HUES48 (cell line): ENCODE measurements around the gene PLS1.
A peak's percentile ranks its signal among the peaks of the same experiment; 100 is the strongest.
"Not testable (repeated sequence)": the region's sequence is repeated elsewhere in the genome, so short reads cannot be mapped to it uniquely, and the experiment has no call there.

Experiments
- H3K27ac ChIP-seq: one replicate; pipeline ENCODE4 v1.7.0; 2013; ENCODE audit warnings: low read depth, low read length, inconsistent platforms
- H3K27me3 ChIP-seq: 2 replicates; pipeline ENCODE4 v1.6.1; 2013; ENCODE audit warnings: mild to moderate bottlenecking, low read length; ENCODE audit not compliant: control insufficient read depth, insufficient read depth
- H3K36me3 ChIP-seq: 2 replicates; pipeline ENCODE4 v1.6.1; 2013; ENCODE audit warnings: low read length; ENCODE audit not compliant: control insufficient read depth, insufficient read depth
- H3K4me1 ChIP-seq: 2 replicates; pipeline ENCODE4 v1.6.1; 2013; ENCODE audit warnings: mild to moderate bottlenecking, low read length; ENCODE audit not compliant: control insufficient read depth, insufficient read depth
- H3K4me3 ChIP-seq: 2 replicates; pipeline ENCODE4 v1.5.1; 2013; ENCODE audit warnings: mild to moderate bottlenecking, low read depth, low read length
- H3K9ac ChIP-seq: 2 replicates; pipeline ENCODE4 v1.6.1; 2013; ENCODE audit warnings: mild to moderate bottlenecking, low read depth, low read length, moderate library complexity
- H3K9me3 ChIP-seq: 2 replicates; pipeline ENCODE4 v1.6.1; 2013; ENCODE audit warnings: low read length; ENCODE audit not compliant: control insufficient read depth, insufficient read depth

PLS1 gene

DNA sequence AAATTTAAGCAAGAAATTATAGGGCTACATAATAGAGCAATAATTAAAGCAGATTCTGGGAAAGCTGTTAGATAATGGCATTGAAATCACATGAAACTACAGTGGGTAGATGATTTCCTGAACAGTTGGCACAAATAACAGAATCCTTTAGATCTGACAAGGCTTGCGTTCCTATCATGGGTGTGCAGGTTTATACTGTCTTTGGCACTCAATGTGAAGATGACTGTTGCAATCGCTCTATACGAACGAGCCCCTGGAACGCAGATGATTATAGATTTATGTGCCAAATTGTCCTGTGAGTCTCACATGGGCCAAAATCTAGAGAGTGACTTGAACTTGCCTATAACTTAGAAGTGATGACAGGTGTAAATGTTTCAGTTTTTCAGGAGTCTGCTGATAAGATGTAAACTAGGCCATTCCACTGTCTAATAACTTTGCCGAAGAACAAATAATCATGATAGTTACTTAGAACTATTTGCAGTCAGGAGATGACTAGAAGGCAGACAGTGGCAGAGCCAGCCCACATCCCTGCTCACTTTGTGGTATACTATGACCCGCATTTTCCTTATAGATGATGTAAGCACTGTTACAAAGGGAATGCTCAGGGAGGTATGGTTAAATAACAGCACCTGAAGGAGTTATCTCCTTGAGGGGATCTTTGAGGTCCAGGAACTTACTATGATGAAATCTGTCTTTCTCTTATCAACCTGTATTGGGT, 97.1 kb downstream of the PLS1 start:
- H3K9ac ChIP-seq: no peak overlapping the region
- H3K36me3 ChIP-seq: no peaks in the 10 kb centered on the region
- no peaks in the 10 kb centered on the region for H3K27me3 ChIP-seq
- H3K4me3 ChIP-seq: no peak overlapping the region
- no peaks in the 10 kb centered on the region for H3K4me1 ChIP-seq
- H3K27ac ChIP-seq: no peak overlapping the region
- no peaks in the 10 kb centered on the region for H3K9me3 ChIP-seq

DNA sequence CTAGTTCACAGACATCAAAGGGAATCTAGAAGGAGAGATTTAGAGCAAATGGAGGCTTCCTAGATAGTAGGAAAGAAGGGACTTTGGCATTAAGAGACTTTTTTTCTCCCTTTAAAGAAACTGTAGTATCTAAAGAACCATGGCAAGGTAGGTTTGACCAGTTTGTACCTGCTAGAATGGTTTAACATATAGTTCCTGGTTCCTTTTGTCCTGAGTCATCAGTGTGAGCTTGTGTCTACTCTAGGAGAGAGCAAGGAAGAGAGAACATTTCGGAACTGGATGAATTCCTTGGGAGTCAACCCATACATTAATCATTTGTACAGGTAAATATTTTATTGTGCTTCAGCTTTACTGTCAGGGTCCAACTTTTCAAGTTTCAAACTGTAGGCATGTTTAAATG, 98.0 kb downstream of the PLS1 start:
- H3K36me3 ChIP-seq: no peaks in the 10 kb centered on the region
- H3K4me1 ChIP-seq: no peaks in the 10 kb centered on the region
- H3K9me3 ChIP-seq: no peaks in the 10 kb centered on the region
- H3K27me3 ChIP-seq: no peaks in the 10 kb centered on the region
- no peak overlapping the region for H3K27ac ChIP-seq
- H3K9ac ChIP-seq: no peak overlapping the region
- no peak overlapping the region for H3K4me3 ChIP-seq

DNA sequence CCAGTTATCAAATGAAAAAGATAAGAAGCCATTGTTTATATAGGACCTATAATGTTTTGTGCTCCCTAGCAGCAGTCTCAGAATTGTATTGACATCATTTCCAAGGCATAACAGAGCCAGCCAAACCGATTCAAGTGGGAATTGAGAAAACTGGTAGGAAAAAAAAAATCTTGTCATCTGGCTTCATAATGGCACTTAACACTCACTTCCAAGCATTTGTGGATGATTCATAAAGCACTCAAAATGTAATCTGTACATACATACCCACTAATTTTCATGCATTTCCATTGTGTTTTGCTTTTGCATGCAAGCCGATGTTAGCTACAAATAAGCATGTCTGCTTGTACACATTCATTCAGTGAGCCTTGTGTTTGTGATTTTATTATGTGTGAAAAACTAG, 109.0 kb downstream of the PLS1 start:
- H3K4me3 ChIP-seq: no peak overlapping the region
- no peaks in the 10 kb centered on the region for H3K9me3 ChIP-seq
- H3K36me3 ChIP-seq: no peaks in the 10 kb centered on the region
- H3K27me3 ChIP-seq: no peaks in the 10 kb centered on the region
- peaks cover 4% of the 10 kb centered on the region; the same call in 1 of the 2 replicates for H3K4me1 ChIP-seq
- no peak overlapping the region for H3K9ac ChIP-seq
- no peak overlapping the region for H3K27ac ChIP-seq

DNA sequence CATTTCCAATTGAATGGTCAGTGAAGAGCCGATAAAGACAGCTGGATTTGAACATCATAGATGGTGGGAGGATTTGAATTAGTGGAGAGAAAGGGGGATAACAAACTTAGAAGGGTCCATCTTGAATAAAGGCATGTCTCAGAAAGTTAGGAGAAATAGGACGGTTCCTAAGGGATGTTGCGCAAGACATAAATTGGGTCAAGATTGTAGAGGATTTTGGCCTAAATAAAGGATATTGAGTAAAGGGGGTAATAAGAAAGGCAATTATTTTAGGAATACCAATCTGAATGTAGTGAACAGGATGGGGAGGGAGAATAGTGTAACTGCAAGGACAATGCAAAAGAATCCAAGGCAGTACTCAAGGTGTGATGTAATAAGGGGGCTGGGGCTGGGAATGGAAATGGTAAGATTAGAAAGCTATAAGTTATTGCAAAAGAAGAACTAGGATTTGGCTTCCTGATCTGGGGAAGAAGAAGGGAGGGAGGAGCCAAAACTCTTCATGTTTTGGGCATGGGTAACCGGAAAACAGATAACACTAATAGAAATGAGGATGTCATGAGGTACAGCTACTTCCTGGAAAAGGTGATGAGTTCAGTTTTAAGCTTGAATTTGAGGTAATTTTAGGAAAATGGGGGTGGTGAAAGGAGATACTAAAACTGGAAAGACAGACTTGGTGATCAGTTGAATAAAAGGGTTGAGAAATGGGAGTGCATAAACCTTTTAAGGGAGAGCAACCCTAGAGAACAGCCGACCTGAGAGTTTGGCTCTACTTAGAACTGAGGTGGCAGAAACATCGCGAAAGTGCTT, 110.3 kb downstream of the PLS1 start:
- H3K27me3 ChIP-seq: no peaks in the 10 kb centered on the region
- H3K27ac ChIP-seq: no peak overlapping the region
- H3K9me3 ChIP-seq: no peaks in the 10 kb centered on the region
- peaks cover 4% of the 10 kb centered on the region; the same call in 1 of the 2 replicates for H3K4me1 ChIP-seq
- H3K36me3 ChIP-seq: no peaks in the 10 kb centered on the region
- no peak overlapping the region for H3K9ac ChIP-seq
- no peak overlapping the region for H3K4me3 ChIP-seq

DNA sequence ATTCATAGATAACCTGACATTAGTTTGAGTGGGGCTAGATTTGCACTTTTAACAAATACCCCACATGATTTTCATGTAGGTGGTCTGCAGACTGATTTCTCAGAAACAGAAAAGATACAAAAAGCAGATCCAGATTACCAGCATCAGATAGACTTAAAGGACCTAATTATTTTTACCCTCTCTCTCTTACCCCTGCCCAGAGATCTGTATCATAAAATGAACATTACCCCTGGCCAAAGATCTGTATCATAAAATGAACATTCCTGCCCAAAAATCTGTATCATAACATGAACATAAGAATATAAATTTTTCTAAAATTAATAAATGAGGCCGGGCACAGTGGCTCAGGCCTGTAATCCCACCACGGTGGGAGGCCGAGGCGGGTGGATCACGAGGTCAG, 113.0 kb downstream of the PLS1 start:
- Histone ChIP-seq H3K9me3 (no peaks in the 10 kb centered on the region), H3K9ac (no peak overlapping the region), H3K36me3 (no peaks in the 10 kb centered on the region; the same call in 1 of the 2 replicates), H3K27me3 (no peaks in the 10 kb centered on the region), H3K4me1 (peaks cover 4% of the 10 kb centered on the region; the same call in 1 of the 2 replicates), H3K27ac (no peak overlapping the region), H3K4me3 (no peak overlapping the region)

DNA sequence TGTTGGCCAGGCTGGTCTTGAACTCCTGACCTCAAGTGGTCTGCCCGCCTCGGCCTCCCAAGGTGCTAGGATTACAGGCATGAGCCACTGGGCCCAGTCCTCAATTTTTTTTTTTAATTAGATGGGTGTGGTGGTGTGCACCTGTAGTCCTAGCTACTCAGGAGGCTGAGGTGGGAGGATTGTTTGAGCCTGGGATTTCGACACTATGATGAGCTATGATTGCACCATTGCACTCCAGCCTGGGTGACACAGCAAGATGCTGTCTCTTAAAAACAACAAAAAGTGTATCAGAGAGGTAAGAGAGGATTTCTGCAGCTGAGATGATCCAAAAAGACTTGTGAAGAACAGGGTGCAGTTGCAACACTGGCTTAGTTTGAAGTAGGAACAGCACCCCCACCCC, 118.7 kb downstream of the PLS1 start:
- not testable (repeated sequence) for H3K4me3 ChIP-seq, H3K36me3 ChIP-seq, H3K9ac ChIP-seq, H3K27me3 ChIP-seq, H3K4me1 ChIP-seq, H3K27ac ChIP-seq, H3K9me3 ChIP-seq

DNA sequence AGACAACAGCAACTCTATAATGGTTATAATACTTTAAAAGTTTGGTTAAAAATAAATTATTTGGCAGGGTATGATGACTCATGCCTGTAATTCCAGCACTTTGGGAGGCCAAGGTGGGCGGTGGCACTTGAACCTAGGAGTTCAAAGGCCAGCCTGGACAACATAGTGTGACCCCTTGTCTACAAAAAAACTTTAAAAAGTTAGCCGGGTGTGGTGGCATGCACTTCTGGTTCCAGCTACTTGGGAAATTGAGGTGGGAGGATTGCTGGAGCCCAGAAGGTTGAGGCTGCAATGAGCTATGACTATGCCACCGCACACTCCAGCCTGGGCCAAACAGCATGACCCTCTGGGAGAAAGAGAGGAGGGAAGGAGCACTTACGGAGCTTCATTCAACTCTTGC, 119.9 kb downstream of the PLS1 start:
- no peaks in the 10 kb centered on the region; the same call in 1 of the 2 replicates for H3K36me3 ChIP-seq
- no peaks in the 10 kb centered on the region for H3K4me1 ChIP-seq
- no peaks in the 10 kb centered on the region for H3K9me3 ChIP-seq
- H3K27ac ChIP-seq: no peak overlapping the region
- H3K27me3 ChIP-seq: no peaks in the 10 kb centered on the region
- H3K9ac ChIP-seq: no peak overlapping the region
- H3K4me3 ChIP-seq: no peak overlapping the region

DNA sequence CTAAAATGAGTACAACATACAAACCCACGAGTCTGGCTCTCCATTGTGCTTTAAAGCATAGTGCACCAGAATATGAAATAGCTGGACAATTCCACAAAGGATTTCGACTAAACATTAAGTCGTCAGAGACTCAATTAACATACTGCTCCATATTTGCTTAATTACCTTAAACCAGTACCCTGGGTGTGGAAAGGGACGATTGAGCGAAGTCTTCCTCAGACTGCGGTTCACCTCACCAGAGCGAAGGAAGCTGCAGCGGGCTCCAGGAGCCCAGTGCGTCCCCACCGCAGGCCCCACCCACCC, 127.4 kb downstream of the PLS1 start:
- H3K9ac ChIP-seq: no peak overlapping the region
- H3K4me3 ChIP-seq: peak overlapping the region; percentile 99
- H3K36me3 ChIP-seq: 0 out of 2 replicates have a peak, but pooled peaks cover under 1% of the 10 kb centered on the region
- H3K27ac ChIP-seq: peak overlapping the region; percentile 60
- no peaks in the 10 kb centered on the region for H3K27me3 ChIP-seq
- H3K4me1 ChIP-seq: peaks cover 9% of the 10 kb centered on the region; the same call in 1 of the 2 replicates
- H3K9me3 ChIP-seq: no peaks in the 10 kb centered on the region

DNA sequence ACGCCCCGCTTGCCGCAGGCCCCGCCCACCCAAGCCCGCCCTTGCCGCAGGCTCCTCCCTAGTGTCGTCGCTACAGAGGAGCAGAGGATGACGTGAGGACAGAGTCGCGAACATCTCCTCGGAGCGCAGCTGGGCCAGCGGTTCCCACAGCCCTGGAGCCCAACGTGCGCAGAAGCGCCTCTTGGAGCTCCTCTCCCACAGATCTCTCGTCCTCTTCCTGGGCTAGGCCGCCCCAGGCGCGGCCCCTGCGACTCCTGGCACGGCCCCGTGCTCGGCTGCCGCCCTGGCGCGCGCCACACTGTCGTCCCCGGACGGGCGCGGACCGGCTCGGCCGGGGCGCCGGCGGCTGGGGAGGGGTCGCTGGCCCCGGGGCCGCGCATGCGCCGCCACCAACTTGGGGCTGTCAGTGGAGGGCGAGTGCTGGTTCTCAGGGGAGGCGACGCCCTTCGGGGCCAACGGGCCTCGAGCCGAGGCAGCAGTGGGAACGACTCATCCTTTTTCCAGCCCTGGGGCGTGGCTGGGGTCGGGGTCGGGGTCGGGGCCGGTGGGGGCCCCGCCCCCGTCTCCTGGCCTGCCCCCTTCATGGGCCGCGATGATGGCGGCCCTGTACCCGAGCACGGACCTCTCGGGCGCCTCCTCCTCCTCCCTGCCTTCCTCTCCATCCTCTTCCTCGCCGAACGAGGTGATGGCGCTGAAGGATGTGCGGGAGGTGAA, 127.9 kb downstream of the PLS1 start, which contains the start of gene TRPC1:
Gene TRPC1, plus strand, starts transcription at position 67 of the 714 bp plus-strand sequence. Its CDS starts 526 bp downstream, at position 593.
- peaks cover 5% of the 10 kb centered on the region; the same call in 1 of the 2 replicates for H3K36me3 ChIP-seq
- H3K4me3 ChIP-seq: peak within 1 kb of the TSS; percentile 99
- peak within 1 kb of the TSS; percentile 97 for H3K27ac ChIP-seq
- no peaks in the 10 kb centered on the region for H3K9me3 ChIP-seq
- peaks cover 9% of the 10 kb centered on the region; the same call in 1 of the 2 replicates for H3K4me1 ChIP-seq
- H3K27me3 ChIP-seq: no peaks in the 10 kb centered on the region
- H3K9ac ChIP-seq: peak within 1 kb of the TSS; percentile 94

DNA sequence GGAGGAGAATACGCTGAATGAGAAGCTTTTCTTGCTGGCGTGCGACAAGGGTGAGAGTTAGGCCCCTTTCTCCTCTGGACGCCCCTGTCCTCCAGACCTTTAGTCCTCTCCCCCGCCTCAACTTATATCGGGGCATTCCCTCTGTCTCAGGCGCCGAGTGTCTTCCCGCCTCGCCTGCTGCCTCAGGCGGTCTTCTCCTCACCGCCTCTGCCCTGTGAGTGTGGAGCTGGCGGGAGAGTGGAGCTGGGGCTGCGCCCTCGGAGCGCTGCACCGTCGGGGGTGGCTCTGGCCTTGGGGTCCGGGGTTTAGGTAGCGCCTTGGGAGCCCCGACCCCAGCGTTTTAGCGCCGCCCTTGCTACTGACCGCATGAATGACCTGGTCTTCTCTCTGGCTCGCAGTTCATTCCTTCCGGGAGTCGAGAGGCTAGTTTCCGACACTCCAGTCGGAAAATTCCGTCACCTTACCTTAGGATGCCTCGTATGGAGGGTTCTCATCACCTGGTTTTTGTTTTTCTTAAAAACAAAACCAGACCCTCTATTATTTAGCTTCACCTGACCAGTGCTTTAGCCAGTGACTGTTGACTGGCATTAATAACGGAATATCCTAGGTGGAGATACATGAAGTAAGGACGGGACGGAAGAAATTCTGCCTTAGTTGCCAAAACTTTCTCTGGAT, 128.6 kb downstream of the PLS1 start:
- Histone ChIP-seq H3K9me3 (no peaks in the 10 kb centered on the region), H3K4me3 (peak overlapping the region; percentile 99), H3K36me3 (peaks cover 5% of the 10 kb centered on the region; the same call in 1 of the 2 replicates), H3K9ac (peak overlapping the region; percentile 94), H3K27me3 (no peaks in the 10 kb centered on the region), H3K27ac (peak overlapping the region; percentile 97), H3K4me1 (peaks cover 9% of the 10 kb centered on the region; the same call in 1 of the 2 replicates)
